H9 (cell line): ENCODE data around the gene POLR2H. TPM values are rescaled to one million over a fixed set of nuclear protein-coding genes. Genes with fewer than 3 reads are reported as not detected.

Source experiments
- DNase-seq: peaks from one replicate; pipeline ENCODE4 v3.0.0-alpha.2; 2017
- H2AFZ ChIP-seq: one replicate; pipeline ENCODE4 v1.6.1; 2013; ENCODE audit warnings: mild to moderate bottlenecking, low read length, control low read depth, moderate library complexity
- H2AK5ac ChIP-seq: 2 replicates; pipeline ENCODE4 v1.6.1; 2013; ENCODE audit warnings: low read length, control low read depth, mixed read lengths; ENCODE audit not compliant: insufficient read length
- H2BK120ac ChIP-seq: one replicate; pipeline ENCODE4 v1.6.1; 2013; ENCODE audit warnings: low read depth, mild to moderate bottlenecking, low read length, control low read depth, inconsistent platforms; ENCODE audit not compliant: poor library complexity, severe bottlenecking
- H2BK12ac ChIP-seq: 2 replicates; pipeline ENCODE4 v1.6.1; 2013; ENCODE audit warnings: low read length, control low read depth, mixed read lengths, low read depth; ENCODE audit not compliant: insufficient read length
- H2BK15ac ChIP-seq: 2 replicates; pipeline ENCODE4 v1.6.1; 2013; ENCODE audit warnings: low read depth, low read length, control low read depth
- H2BK20ac ChIP-seq: one replicate; pipeline ENCODE4 v1.6.1; 2013; ENCODE audit warnings: low read depth, mild to moderate bottlenecking, low read length, control low read depth, inconsistent platforms; ENCODE audit not compliant: poor library complexity, severe bottlenecking
- H2BK5ac ChIP-seq: 2 replicates; pipeline ENCODE4 v1.6.1; 2013; ENCODE audit warnings: low read length, control low read depth, mixed read lengths; ENCODE audit not compliant: insufficient read length
- H3K14ac ChIP-seq: 2 replicates; pipeline ENCODE4 v1.6.1; 2013; ENCODE audit warnings: low read length, control low read depth; ENCODE audit not compliant: insufficient read depth
- H3K18ac ChIP-seq: 2 replicates; pipeline ENCODE4 v1.6.1; 2013; ENCODE audit warnings: low read depth, mild to moderate bottlenecking, mixed read lengths, low read length, control low read depth; ENCODE audit not compliant: insufficient read length
- H3K23ac ChIP-seq: 2 replicates; pipeline ENCODE4 v1.6.1; 2013; ENCODE audit warnings: low read length, control low read depth, mixed read lengths, low read depth; ENCODE audit not compliant: insufficient read length
- H3K23me2 ChIP-seq: 2 replicates; pipeline ENCODE4 v1.6.1; 2013; ENCODE audit warnings: low read depth, mild to moderate bottlenecking, mixed read lengths, low read length, control low read depth; ENCODE audit not compliant: insufficient read length, poor library complexity, severe bottlenecking
- H3K27ac ChIP-seq: 2 replicates; pipeline ENCODE4 v1.5.1; 2013; ENCODE audit warnings: low read length, control low read depth, mixed read lengths, low read depth; ENCODE audit not compliant: insufficient read length
- H3K27me3 ChIP-seq: 2 replicates; pipeline ENCODE4 v1.6.1; 2013; ENCODE audit warnings: low read length, control low read depth, inconsistent platforms; ENCODE audit not compliant: insufficient read depth
- H3K4ac ChIP-seq: 2 replicates; pipeline ENCODE4 v1.6.1; 2013; ENCODE audit warnings: low read depth, mild to moderate bottlenecking, control low read depth, inconsistent platforms, low read length, moderate library complexity
- H3K4me1 ChIP-seq: 2 replicates; pipeline ENCODE4 v1.6.1; 2013; ENCODE audit warnings: low read length, control low read depth, inconsistent platforms; ENCODE audit not compliant: insufficient read depth
- H3K4me2 ChIP-seq: 2 replicates; pipeline ENCODE4 v1.6.1; 2013; ENCODE audit warnings: low read length, control low read depth, mixed read lengths; ENCODE audit not compliant: insufficient read length, insufficient read depth
- H3K56ac ChIP-seq: 2 replicates; pipeline ENCODE4 v1.6.1; 2013; ENCODE audit warnings: low read depth, mild to moderate bottlenecking, mixed read lengths, low read length, control low read depth; ENCODE audit not compliant: insufficient read length
- H3K79me1 ChIP-seq: 2 replicates; pipeline ENCODE4 v1.6.1; 2013; ENCODE audit warnings: low read depth, mild to moderate bottlenecking, moderate library complexity, low read length, control low read depth, inconsistent platforms; ENCODE audit not compliant: insufficient read depth, poor library complexity, severe bottlenecking
- H3K79me2 ChIP-seq: 2 replicates; pipeline ENCODE4 v1.6.1; 2013; ENCODE audit warnings: low read length, control low read depth, inconsistent platforms; ENCODE audit not compliant: insufficient read depth
- H3K9ac ChIP-seq: 2 replicates; pipeline ENCODE4 v1.6.1; 2013; ENCODE audit warnings: low read length, control low read depth, mixed read lengths; ENCODE audit not compliant: insufficient read length; ENCODE audit errors: extremely low read depth
- H3K9me3 ChIP-seq: one replicate; pipeline ENCODE4 v1.6.1; 2013; ENCODE audit warnings: low read depth, low read length, inconsistent platforms; ENCODE audit not compliant: control insufficient read depth
- H3T11ph ChIP-seq: one replicate; pipeline ENCODE4 v1.6.1; 2013; ENCODE audit warnings: mild to moderate bottlenecking, low read length, control low read depth, inconsistent platforms
- H4K20me1 ChIP-seq: one replicate; pipeline ENCODE4 v1.6.1; 2013; ENCODE audit not compliant: control insufficient read depth, insufficient read length, insufficient read depth
- H4K5ac ChIP-seq: 2 replicates; pipeline ENCODE4 v1.6.1; 2013; ENCODE audit warnings: low read depth, mild to moderate bottlenecking, mixed read lengths, low read length, control low read depth; ENCODE audit not compliant: insufficient read length
- H4K8ac ChIP-seq: replicated peaks from 2 replicates; pipeline ENCODE4 v1.6.1; 2013; ENCODE audit warnings: low read length, control low read depth, mixed read lengths, low read depth; ENCODE audit not compliant: insufficient read length
- H4K91ac ChIP-seq: 2 replicates; pipeline ENCODE4 v1.6.1; 2013; ENCODE audit warnings: low read depth, mild to moderate bottlenecking, moderate library complexity, mixed read lengths, low read length, control low read depth; ENCODE audit not compliant: insufficient read length
- H3K27ac Mint-ChIP-seq, 3 experiments: 2 replicates in 2 of 3; 3 replicates in 1 of 3; pipeline ENCODE4 v1.8.0; 2020 to 2021; ENCODE audit warnings: mixed read lengths in 3 of 3, mild to moderate bottlenecking in 1 of 3, moderate library complexity in 1 of 3
- H3K27me3 Mint-ChIP-seq: 2 replicates; pipeline ENCODE4 v1.8.0; 2021; ENCODE audit warnings: low read depth, mild to moderate bottlenecking, moderate library complexity, mixed read lengths
- H3K36me3 Mint-ChIP-seq, 3 experiments: 2 replicates in 2 of 3; 3 replicates in 1 of 3; pipeline ENCODE4 v1.8.0; 2020 to 2021; ENCODE audit warnings: low read depth in 3 of 3, mixed read lengths in 3 of 3; ENCODE audit not compliant: insufficient read depth in 1 of 3
- H3K4me1 Mint-ChIP-seq, 2 experiments: 2 replicates each; pipeline ENCODE4 v1.8.0; 2020; ENCODE audit warnings: mixed read lengths in 2 of 2
- H3K4me3 Mint-ChIP-seq, 2 experiments: 2 replicates in 1 of 2; 3 replicates in 1 of 2; pipeline ENCODE4 v1.8.0; 2020 to 2021; ENCODE audit warnings: mild to moderate bottlenecking in 2 of 2, mixed read lengths in 2 of 2, moderate library complexity in 1 of 2
- H3K9me3 Mint-ChIP-seq, 2 experiments: 2 replicates in 1 of 2; 3 replicates in 1 of 2; pipeline ENCODE4 v1.8.0; 2020; ENCODE audit warnings: mild to moderate bottlenecking in 2 of 2, mixed read lengths in 2 of 2, moderate library complexity in 1 of 2
- CTCF ChIP-seq: fragments of 200-600 bp; sonication (generic); conservative IDR thresholded peaks from 3 replicates; pipeline ENCODE4 v1.8.0; 2021; ENCODE audit warnings: antibody characterized with exemption, mild to moderate bottlenecking
- WGBS: extraction: QIAGEN DNeasy Blood & Tissue Kit; methylation state at CpG from one replicate; pipeline ENCODE4 v1.1.7; 2013; ENCODE audit warnings: missing lambda C conversion rate, low lambda C conversion rate, mixed read lengths; ENCODE audit not compliant: insufficient read length; ENCODE audit errors: extremely low coverage; 5-methylcytosine and 5-hydroxymethylcytosine counted together
- total RNA-seq: library from RNA; stranded (reverse); gene quantifications from 2 replicates; pipeline ENCODE4 v1.2.1, GENCODE V29; 2021

The POLR2H gene
- total RNA-seq, 1 experiment from 2014 or later: 115 TPM

DNA sequence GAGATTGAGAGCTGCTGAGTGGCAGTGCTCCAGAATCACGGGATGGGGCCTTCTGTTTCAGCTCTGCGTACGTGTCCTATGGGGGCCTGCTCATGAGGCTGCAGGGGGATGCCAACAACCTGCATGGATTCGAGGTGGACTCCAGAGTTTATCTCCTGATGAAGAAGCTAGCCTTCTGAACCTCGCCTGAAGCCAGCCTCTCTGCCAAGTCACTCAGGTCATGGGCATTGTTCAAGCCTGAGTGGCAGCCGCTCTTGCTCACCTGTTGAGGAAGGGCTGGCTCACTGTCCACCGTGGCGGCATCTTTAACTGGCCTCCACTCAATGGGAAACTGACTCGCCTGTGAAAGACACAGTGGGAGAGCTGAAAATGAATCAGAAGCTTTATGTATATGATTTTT is 6.6 kb downstream of the POLR2H start:
- Histone ChIP-seq H2BK15ac (no peak overlapping the region), H2BK120ac (no peak overlapping the region), H3K4ac (no peak overlapping the region), H3K23ac (no peak overlapping the region), H3K14ac (no peak overlapping the region), H2AFZ (no peak overlapping the region), H4K5ac (no peak overlapping the region), H4K20me1 (peaks cover 2% of the 10 kb centered on the region), H3K79me2 (no peaks in the 10 kb centered on the region; the same call in 1 of the 2 replicates), H3K4me2 (no peak overlapping the region), H2AK5ac (no peak overlapping the region), H3K79me1 (no peaks in the 10 kb centered on the region), H3K23me2 (peaks cover 6% of the 10 kb centered on the region), H2BK5ac (no peak overlapping the region), H3K9me3 (no peaks in the 10 kb centered on the region), H2BK20ac (no peak overlapping the region), H2BK12ac (no peak overlapping the region), H3K56ac (no peak overlapping the region), H4K91ac (no peak overlapping the region), H3K4me1 (no peaks in the 10 kb centered on the region), H3K18ac (no peak overlapping the region), H3K27me3 (no peaks in the 10 kb centered on the region), H3K27ac (no peak overlapping the region), H4K8ac (no peak overlapping the region), H3K9ac (no peak overlapping the region), H3T11ph (no peak overlapping the region)
- WGBS: no CpG with 5 or more reads among the region's 9 CpGs
- no peak for DNase-seq
- Mint-ChIP-seq H3K36me3 (peaks cover 38 to 65% (median 58%) of the 10 kb centered on the region in 3 experiments), H3K9me3 (no peaks in the 10 kb centered on the region), H3K27me3 (peaks cover 4% of the 10 kb centered on the region), H3K4me3 (no peak overlapping the region), H3K27ac (no peak overlapping the region), H3K4me1 (peaks cover 15 to 19% of the 10 kb centered on the region in 2 experiments)
- TF ChIP-seq CTCF: no peak
